Measurements from ENCODE around the gene PTOV1.

PTOV1 gene

GRCh38 chr19:49850487-49851342, at the start of gene PTOV1:
PTOV1 (plus strand) TSS chr19:49851159.
- DNase-seq (ENCODE audit: low read depth in 2 of 2, low spot score in 1 of 2) = peak; percentile 69 to 73

GRCh38 chr19:49801401-49801888, 49.5 kb upstream of the PTOV1 start:
- DNase-seq (ENCODE audit: low read depth in 2 of 2, low spot score in 1 of 2) = no peak

- no peak for DNase-seq (ENCODE audit: low read depth in 2 of 2, low spot score in 1 of 2)
These were observed 48.8 kb upstream of the PTOV1 start for GRCh38 chr19:49801966-49802661.

GRCh38 chr19:49802836-49803528, 48.0 kb upstream of the PTOV1 start:
- DNase-seq (ENCODE audit: low read depth in 2 of 2, low spot score in 1 of 2) = no peak

GRCh38 chr19:49803529-49803856, 47.5 kb upstream of the PTOV1 start:
- DNase-seq (ENCODE audit: low read depth in 2 of 2, low spot score in 1 of 2) = no peak

- DNase-seq (ENCODE audit: low read depth in 2 of 2, low spot score in 1 of 2) = no peak
These were observed 44.9 kb upstream of the PTOV1 start for GRCh38 chr19:49805822-49806619.

- DNase-seq (ENCODE audit: low read depth in 2 of 2, low spot score in 1 of 2) = no peak
These were observed 44.4 kb upstream of the PTOV1 start for GRCh38 chr19:49806620-49806959.

- DNase-seq (ENCODE audit: low read depth in 2 of 2, low spot score in 1 of 2) = no peak
These were observed 43.7 kb upstream of the PTOV1 start for GRCh38 chr19:49807058-49807903.

GRCh38 chr19:49807904-49808675, 42.9 kb upstream of the PTOV1 start:
- no peak for DNase-seq (ENCODE audit: low read depth in 2 of 2, low spot score in 1 of 2)

GRCh38 chr19:49808711-49809159, 42.2 kb upstream of the PTOV1 start:
- peak; percentile 74 for DNase-seq (ENCODE audit: low read depth in 2 of 2, low spot score in 1 of 2)

- peak in 1 of 2 donors; percentile 33 for DNase-seq (ENCODE audit: low read depth in 2 of 2, low spot score in 1 of 2)
These were observed 41.6 kb upstream of the PTOV1 start for GRCh38 chr19:49809160-49809940.

- no peak for DNase-seq (ENCODE audit: low read depth in 2 of 2, low spot score in 1 of 2)
These were observed 41.0 kb upstream of the PTOV1 start for GRCh38 chr19:49809941-49810389.

- DNase-seq (ENCODE audit: low read depth in 2 of 2, low spot score in 1 of 2) = no peak
These were observed 39.6 kb upstream of the PTOV1 start for GRCh38 chr19:49811328-49811727.

- DNase-seq (ENCODE audit: low read depth in 2 of 2, low spot score in 1 of 2) = no peak
These were observed 38.4 kb upstream of the PTOV1 start for GRCh38 chr19:49812452-49812996.

GRCh38 chr19:49812997-49813861, 37.7 kb upstream of the PTOV1 start, which contains the start of gene FUZ:
FUZ (minus strand) TSS chr19:49813292; CDS start chr19:49813106, 186 bp downstream.
- peak; percentile 69 to 85 for DNase-seq (ENCODE audit: low read depth in 2 of 2, low spot score in 1 of 2)

GRCh38 chr19:49814010-49814409, 36.9 kb upstream of the PTOV1 start:
- DNase-seq (ENCODE audit: low read depth in 2 of 2, low spot score in 1 of 2) = no peak

- no peak for DNase-seq (ENCODE audit: low read depth in 2 of 2, low spot score in 1 of 2)
These were observed 34.4 kb upstream of the PTOV1 start for GRCh38 chr19:49816590-49816989.
